GM21515 (cell line): ENCODE measurements around the gene RASGRP4.
"Not testable (repeated sequence)": the region's sequence is repeated elsewhere in the genome, so short reads cannot be mapped to it uniquely, and the experiment has no call there.

Experiments used
- ATAC-seq: cut with Tn5 transposase; IDR thresholded peaks from one replicate; pipeline ENCODE4 v1.9.1; 2021; ENCODE audit not compliant: unreplicated experiment

RASGRP4 gene

GRCh38 chr19:38417544-38418506 lies 8.2 kb downstream of the RASGRP4 start:
- no peak for ATAC-seq

DNA sequence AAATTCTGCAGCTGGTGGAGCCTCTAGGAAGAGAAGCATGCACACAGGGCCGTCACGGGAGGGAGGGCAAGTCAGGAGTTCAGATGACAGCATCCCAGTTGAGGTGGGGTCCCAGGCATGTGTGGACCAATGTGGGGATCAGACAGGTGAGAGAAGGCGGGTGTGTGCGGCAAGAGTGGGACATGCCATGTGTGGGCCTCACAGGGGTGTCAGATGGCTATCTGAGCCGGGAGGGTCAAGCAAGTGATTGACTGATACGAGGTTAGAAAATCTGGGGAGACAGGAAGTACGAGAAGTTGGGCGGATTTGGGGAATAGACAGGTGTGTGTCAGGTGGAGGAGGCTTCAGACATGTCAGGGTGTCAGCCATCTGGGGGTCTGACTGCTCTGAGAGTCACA lies 8.9 kb downstream of the RASGRP4 start:
- no peak for ATAC-seq

DNA sequence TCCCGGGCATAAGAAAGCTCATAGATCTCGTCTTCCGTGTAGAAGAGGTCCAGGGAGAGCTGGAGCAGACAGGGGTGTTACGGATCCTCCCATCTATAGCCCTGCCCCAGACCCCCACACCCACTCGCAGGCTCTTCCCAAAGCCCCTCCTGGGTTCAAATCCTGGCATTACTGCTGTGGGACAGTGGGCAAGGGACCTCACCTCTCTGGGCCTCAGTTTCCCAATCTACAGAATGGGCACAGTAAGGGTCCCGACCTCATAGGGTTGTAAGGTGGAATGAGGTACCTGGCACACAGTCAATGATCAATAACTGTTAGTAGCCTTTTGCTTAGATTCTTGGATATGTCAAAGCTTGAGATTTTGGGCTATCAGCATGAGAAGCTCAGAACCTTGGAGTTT lies 12.6 kb downstream of the RASGRP4 start:
- no peak for ATAC-seq

GRCh38 chr19:38412961-38413360 lies 13.1 kb downstream of the RASGRP4 start:
- no peak for ATAC-seq

DNA sequence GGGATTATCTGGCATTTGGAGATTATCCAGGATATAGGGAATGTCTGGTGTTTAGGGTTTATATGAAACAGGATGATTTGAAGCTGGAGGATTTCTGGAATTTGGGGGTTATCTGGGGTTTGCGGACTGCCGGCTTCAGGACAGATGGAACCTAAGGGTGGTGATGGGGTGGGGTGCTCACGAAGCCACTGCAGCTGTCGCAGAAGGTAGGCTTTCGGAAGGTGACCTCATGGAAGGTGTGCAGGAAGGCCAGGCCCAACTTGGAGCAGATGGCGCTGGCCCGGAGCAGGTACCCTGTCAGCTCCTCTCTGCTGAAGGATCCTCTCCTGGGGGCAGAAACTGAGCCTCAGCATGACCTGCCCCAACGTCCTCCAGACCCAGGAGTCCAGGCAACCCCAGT lies 13.5 kb downstream of the RASGRP4 start:
- no peak for ATAC-seq

GRCh38 chr19:38411898-38412297 lies 14.1 kb downstream of the RASGRP4 start:
- ATAC-seq = not testable (repeated sequence)

DNA sequence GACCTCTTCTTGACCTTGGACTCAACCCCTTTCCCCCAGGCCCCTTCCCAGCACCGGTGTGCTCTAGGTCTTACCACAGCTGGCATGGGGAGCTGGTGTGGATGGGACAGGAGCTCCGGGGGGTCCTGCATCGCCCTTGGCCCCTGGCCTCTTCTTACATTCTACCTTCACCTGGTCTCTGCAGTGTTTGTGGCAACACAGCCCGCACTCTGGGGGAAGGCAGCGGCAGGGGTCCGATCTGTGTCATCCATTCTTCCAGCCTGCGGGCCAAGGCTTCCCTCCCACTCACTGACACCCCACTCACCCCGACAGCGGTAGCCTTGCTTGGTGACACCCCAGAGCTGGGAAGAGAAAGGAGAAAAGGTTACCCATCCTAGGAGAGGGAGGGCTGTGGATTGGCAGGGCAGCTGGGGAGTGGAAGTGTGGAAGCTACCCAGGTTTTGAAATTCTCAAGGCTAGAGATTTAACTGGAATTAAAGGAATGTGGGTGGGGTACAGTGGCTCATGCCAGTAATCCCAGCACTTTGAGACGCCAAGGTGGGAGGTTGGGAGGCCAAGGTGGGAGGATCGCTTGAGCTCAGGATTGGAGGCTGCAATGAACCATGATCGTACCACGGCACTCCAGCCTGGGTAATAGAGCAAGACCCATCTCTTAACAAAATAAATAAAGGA lies 14.8 kb downstream of the RASGRP4 start:
- no peak for ATAC-seq

- ATAC-seq = not testable (repeated sequence)
Measured at GRCh38 chr19:38410407-38410806, 15.6 kb downstream of the RASGRP4 start.

DNA sequence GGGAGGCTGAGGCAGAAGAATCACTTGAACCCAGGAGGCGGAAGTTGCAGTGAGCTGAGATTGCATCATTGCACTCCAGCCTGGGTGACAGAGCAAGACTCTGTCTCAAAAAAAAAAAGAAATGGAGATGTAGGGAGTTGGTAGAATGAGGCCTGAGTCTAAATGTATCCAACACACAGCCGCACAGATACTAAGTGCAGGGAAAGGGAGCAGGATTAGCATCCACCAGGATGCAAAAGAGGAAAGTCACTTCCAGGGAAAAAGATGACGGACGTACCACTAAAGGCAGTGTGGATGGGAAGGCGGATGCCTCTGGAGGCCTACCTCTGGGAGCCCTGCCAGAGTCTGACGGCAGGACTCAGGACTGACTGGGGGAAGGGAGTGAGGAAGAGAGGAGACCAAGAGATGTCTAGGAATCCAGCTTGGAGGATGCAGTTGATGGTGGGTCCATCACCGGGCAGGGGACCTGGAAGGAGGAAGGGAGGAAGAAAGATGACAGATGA lies 16.3 kb downstream of the RASGRP4 start:
- ATAC-seq = no peak

DNA sequence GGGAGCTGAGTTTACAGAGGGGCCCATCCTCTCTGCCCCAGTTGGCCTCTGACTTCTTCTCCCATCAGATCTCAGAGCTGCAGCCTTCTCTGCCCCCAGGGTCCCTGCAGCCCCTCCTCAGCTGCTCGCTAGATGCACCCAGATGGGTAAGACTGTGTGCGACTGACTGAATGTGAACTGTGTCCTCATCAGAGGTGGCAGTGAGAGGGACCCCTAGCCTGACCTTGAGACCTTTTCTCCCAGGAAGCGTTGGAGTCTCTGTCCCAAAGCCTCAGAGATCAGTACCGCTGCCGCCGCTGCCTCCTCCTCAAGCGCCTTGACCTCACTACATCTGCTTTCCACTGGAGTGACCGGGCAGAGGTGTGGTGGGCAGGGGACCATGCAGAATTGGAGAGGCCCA lies 20.7 kb downstream of the RASGRP4 start:
- ATAC-seq = no peak

DNA sequence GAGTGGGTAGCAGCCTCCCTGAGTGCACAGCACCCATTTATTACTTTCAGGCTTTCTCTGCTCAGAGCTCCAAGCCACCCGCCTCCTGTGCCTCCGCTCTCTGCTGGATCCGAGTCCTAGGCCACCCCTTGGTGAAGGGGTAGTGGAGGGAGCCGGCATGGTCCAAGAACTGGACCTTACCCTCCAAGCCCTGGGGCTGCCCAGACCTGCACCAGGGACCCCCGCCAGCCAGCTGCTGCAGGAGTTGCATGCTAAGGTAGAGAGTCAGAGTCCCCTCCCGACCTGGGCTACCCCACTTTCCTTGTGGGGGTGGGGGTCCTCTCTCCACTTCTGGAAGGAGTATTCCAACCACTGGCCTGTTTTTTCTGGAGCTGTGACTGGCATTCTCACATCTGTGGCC lies 21.2 kb downstream of the RASGRP4 start:
- ATAC-seq = no peak

GRCh38 chr19:38402967-38403674 lies 22.9 kb downstream of the RASGRP4 start, which contains the start of gene FAM98C:
FAM98C (plus strand) TSS chr19:38403093; CDS start chr19:38403154, 61 bp downstream.
- peak; percentile 83 for ATAC-seq

DNA sequence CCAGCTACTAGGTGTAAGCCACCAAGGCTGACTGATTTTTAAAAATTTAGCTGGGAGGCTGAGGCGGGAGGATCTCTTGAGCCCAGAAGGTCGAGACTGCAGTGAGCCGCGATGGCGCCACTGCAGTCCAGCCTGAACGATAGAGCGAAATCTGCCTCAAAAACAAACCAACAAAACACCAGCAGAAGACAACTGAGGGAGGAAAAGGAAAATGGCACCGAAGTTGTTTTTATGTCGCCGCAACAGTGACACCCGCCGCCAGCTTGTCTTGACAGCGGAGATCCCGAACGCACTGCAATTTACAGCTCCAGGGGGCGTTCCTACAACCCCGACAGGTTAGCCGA lies 23.4 kb downstream of the RASGRP4 start:
- ATAC-seq = peak; percentile 8

- ATAC-seq = no peak
Measured at GRCh38 chr19:38401148-38401547, 24.9 kb downstream of the RASGRP4 start.

DNA sequence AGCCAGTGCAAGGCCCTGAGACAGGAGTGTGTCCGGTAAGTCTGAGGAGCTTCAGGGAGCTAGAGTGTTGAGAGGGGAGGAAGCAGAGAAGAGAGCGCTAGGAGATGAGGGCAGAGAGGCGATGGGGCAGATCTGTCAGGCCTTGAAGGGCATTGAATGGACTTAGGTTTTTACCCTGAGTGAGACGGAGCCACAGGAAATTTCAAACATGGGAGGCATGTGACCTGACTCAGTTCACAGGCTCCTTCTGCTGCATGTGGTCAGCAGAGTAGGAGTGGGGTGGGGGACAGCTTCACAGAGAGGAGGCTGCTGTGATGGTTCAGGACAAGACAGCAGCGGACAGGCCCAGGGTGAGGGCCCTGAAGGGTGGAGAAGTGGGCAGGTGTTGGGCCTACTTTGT lies 25.7 kb downstream of the RASGRP4 start:
- ATAC-seq = no peak

GRCh38 chr19:38399537-38399936 lies 26.5 kb downstream of the RASGRP4 start:
- ATAC-seq = no peak

DNA sequence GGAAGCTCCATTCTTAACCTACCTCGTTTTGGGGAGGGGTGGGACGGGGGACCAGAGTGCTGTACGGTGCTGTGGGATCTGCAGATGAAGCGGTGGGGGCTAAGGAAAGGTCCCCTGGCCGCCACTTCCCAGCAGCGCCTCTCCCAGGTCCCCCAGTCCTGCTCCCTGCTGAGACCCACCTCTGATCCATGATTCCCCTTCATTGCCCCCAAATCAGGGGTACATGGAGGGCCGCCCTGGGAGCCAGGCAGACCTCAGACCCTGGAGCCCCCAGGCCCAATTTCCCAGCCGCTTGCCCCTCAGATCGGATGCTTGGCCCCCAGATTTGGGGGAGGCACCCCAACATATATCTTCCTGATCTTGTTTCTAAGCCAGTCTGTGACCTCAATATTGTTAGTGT lies 26.9 kb downstream of the RASGRP4 start:
- ATAC-seq = no peak

GRCh38 chr19:38395381-38396114 lies 30.5 kb downstream of the RASGRP4 start:
- no peak for ATAC-seq

DNA sequence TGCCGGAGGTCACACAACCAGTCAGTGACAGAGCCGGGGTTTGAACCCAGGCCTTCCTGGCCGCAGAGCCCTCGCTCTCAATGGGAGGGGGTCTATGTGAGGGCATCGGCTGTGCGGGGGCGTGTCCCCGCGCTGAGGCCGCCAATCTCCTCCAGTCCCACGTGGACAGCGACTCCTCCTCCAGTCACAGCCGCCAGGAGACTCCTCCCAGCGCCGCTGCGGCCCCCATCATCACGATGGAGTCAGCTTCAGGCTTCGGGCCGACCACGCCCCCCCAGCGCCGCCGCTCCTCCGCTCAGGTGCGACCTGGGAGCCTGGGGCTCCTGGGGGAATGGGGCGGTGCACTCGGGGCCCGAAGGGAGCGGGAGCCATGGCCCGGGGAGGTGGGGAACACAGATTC lies 31.5 kb downstream of the RASGRP4 start:
- ATAC-seq = no peak

GRCh38 chr19:38392707-38393308 lies 33.2 kb downstream of the RASGRP4 start:
- ATAC-seq = no peak
